DOHH2 (cell line): Measurements from ENCODE around the gene CCDC6.

Experiments
- CTCF ChIP-seq: fragments of 200-600 bp; sonication (generic); IDR thresholded peaks from one replicate; pipeline ENCODE4 v1.5.1; 2014; ENCODE audit warnings: antibody characterized with exemption, mild to moderate bottlenecking, low read depth, low read length; ENCODE audit not compliant: poor library complexity, severe bottlenecking
- EZH2phosphoT487 ChIP-seq: fragments of 200-600 bp; sonication (generic); IDR thresholded peaks from 2 replicates; pipeline ENCODE4 v1.6.1; 2017; ENCODE audit warnings: borderline replicate concordance, mild to moderate bottlenecking, antibody characterized with exemption, low read length, moderate library complexity, mixed read lengths

- TF ChIP-seq CTCF (peak; percentile 67), EZH2phosphoT487 (no peak)
These were observed 26.2 kb downstream of the CCDC6 start for GRCh38 chr10:59880019-59880717.
